Left lung (tissue), 10 donors: ENCODE measurements around the gene CDH6. TPM values are rescaled to one million over a fixed set of nuclear protein-coding genes. Genes with fewer than 3 reads are reported as not detected.

Experiments used
- ATAC-seq: fragments of 200-7000 bp; cut with Tn5 transposase; one replicate; pipeline ENCODE4 v1.9.1; 2020; ENCODE audit warnings: moderate library complexity
- DNase-seq, 4 donors: peaks; one replicate each; pipeline ENCODE4 v3.0.0-alpha.2; 2013 to 2020
- H3K27ac ChIP-seq, 2 donors: fragments of 200-600 bp; sonication (generic) in 1 of 2; one replicate each; pipeline versions ENCODE4 v1.5.0 to v1.8.0; 2020 to 2021
- H3K27me3 ChIP-seq, 2 donors: fragments of 200-600 bp; sonication (generic) in 1 of 2; one replicate each; pipeline versions ENCODE4 v1.5.0 to v1.8.0; 2020 to 2021
- H3K36me3 ChIP-seq, 2 donors: fragments of 200-600 bp; sonication (generic) in 1 of 2; one replicate each; pipeline versions ENCODE4 v1.5.0 to v1.8.0; 2020 to 2021
- H3K4me1 ChIP-seq, 2 donors: fragments of 200-600 bp; one replicate each; pipeline ENCODE4 v1.8.0; 2021
- H3K4me3 ChIP-seq, 2 donors: fragments of 200-600 bp; sonication (generic) in 1 of 2; one replicate each; pipeline versions ENCODE4 v1.5.0 to v1.8.0; 2020 to 2021; ENCODE audit warnings: mild to moderate bottlenecking in 1 of 2
- H3K9me3 ChIP-seq, 2 donors: fragments of 200-600 bp; sonication (generic) in 1 of 2; one replicate each; pipeline versions ENCODE4 v1.5.0 to v1.8.0; 2020 to 2021
- intact Hi-C, 2 donors: fragments of 100-400 bp; cut with DNase I; formaldehyde crosslinking; loops; one replicate each; pipeline versions ENCODE4 v1.11.2 to v1.14.2; 2022
- polyA plus RNA-seq, 6 donors: library from polyadenylated mRNA; unstranded; fragments of 120-200 nt; gene quantifications; one replicate each; pipeline ENCODE4 v1.2.1, GENCODE V29; 2013; ENCODE audit not compliant: insufficient read length in 6 of 6
- total RNA-seq, 2 donors: library from RNA; stranded (reverse); fragmentation: NEBNext Ultra II Directional; extraction: Animal tissue kit (Norgen Biotek cat#: 25700); gene quantifications; one replicate each; pipeline ENCODE4 v1.2.1, GENCODE V29; 2021
- TF ChIP-seq, protein P1 (sequence below), 2 donors: fragments of 200-600 bp; sonication (generic) in 1 of 2; IDR thresholded peaks; one replicate each; pipeline versions ENCODE4 v1.5.0 to v1.8.0; 2021; ENCODE audit warnings: antibody characterized with exemption in 2 of 2
- donor health status: DM: no; HTN: yes; CAD: no.
- donor health status: DM: no; HTN: no; CAD: no.

The CDH6 gene
- total and polyA plus RNA-seq, 8 donors, result 7.4 to 13.2 (median 9.1) TPM

DNA sequence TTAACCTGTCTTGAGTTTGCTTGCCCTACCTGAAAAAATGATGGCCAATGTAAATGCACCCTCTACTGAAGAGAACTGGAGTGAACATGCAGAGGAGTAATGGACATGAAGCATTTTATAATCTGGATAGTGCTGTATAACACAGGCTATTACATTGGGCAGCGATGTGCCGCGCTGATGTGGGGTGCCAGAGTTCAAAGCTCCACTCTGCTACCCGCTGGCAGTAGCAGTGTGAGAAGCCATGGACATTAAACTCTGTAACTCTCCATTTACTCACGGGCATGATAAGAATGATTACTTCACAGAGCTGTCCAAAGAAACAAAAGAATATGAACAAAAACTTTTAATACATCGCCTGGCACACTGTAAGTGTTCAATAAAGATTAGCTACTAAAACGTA, 7.5 kb upstream of the CDH6 start:
- TF ChIP-seq, protein P1, sequence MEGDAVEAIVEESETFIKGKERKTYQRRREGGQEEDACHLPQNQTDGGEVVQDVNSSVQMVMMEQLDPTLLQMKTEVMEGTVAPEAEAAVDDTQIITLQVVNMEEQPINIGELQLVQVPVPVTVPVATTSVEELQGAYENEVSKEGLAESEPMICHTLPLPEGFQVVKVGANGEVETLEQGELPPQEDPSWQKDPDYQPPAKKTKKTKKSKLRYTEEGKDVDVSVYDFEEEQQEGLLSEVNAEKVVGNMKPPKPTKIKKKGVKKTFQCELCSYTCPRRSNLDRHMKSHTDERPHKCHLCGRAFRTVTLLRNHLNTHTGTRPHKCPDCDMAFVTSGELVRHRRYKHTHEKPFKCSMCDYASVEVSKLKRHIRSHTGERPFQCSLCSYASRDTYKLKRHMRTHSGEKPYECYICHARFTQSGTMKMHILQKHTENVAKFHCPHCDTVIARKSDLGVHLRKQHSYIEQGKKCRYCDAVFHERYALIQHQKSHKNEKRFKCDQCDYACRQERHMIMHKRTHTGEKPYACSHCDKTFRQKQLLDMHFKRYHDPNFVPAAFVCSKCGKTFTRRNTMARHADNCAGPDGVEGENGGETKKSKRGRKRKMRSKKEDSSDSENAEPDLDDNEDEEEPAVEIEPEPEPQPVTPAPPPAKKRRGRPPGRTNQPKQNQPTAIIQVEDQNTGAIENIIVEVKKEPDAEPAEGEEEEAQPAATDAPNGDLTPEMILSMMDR (IDR thresholded peaks at IDR 0.05), result no peak
- DNase-seq, result no peak
- Histone ChIP-seq H3K4me3 (no peak overlapping the region), H3K27me3 (peaks cover 0 to 3% of the 10 kb centered on the region in 2 donors), H3K9me3 (no peaks in the 10 kb centered on the region), H3K36me3 (no peaks in the 10 kb centered on the region), H3K27ac (no peak overlapping the region), H3K4me1 (no peaks in the 10 kb centered on the region)
- ATAC-seq, result no peak
- intact Hi-C loops, result no loop called here

DNA sequence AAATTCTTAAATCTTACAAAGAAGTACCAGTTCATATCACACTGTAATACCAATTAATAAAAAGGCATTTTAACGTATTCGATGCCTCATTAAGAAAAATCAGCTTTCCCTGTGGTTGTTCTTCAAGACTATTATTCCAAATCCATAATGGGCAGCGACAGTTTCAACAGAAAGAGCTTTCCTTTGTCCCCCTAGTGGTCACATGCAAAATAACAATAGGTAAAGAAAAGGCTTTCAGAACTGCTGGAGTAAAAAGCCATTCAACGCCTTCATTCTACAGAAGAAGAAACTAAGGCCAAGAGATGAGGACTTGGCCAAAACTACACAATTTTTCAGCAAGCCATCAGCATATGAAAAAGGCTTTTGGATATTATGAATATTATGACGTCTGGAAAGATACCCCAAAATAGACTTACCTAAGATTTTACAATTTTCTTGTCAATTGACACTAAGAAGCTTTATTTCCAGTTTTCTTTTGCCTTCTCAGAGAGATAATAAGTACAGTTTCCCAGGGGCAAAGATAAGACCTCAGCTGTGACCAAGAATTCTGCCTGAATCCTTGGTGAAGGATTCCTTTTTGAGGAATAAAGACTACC, 6.7 kb upstream of the CDH6 start:
- DNase-seq, result peak in 1 of 4 donors; percentile 36
- no peaks in the 10 kb centered on the region for H3K4me1 ChIP-seq
- intact Hi-C loops, result no loop called here
- no peak overlapping the region for H3K27ac ChIP-seq
- no peaks in the 10 kb centered on the region for H3K9me3 ChIP-seq
- H3K27me3 ChIP-seq, result peaks cover 0 to 6% of the 10 kb centered on the region in 2 donors
- no peaks in the 10 kb centered on the region for H3K36me3 ChIP-seq
- ATAC-seq, result peak; percentile 47
- TF ChIP-seq, protein P1 (IDR thresholded peaks at IDR 0.05), result peak; percentile 59 to 81
- H3K4me3 ChIP-seq, result no peak overlapping the region

GRCh38 chr5:31187591-31187990, 5.9 kb upstream of the CDH6 start:
- H3K27me3 ChIP-seq, result peaks cover 0 to 14% of the 10 kb centered on the region in 2 donors
- no peaks in the 10 kb centered on the region for H3K4me1 ChIP-seq
- no peak for DNase-seq
- no peaks in the 10 kb centered on the region for H3K9me3 ChIP-seq
- intact Hi-C loops, result no loop called here
- H3K4me3 ChIP-seq, result no peak overlapping the region
- no peaks in the 10 kb centered on the region for H3K36me3 ChIP-seq
- no peak overlapping the region for H3K27ac ChIP-seq
- ATAC-seq, result no peak
- TF ChIP-seq, protein P1 (IDR thresholded peaks at IDR 0.05), result no peak

GRCh38 chr5:31192442-31192841, 1.0 kb upstream of the CDH6 start:
- Histone ChIP-seq H3K27ac (no peak overlapping the region), H3K27me3 (peaks cover 19 to 60% of the 10 kb centered on the region in 2 donors), H3K4me1 (peaks cover 7 to 9% of the 10 kb centered on the region in 2 donors), H3K36me3 (no peaks in the 10 kb centered on the region), H3K9me3 (no peaks in the 10 kb centered on the region), H3K4me3 (no peak overlapping the region)
- intact Hi-C loops, result no loop called here
- no peak for DNase-seq
- no peak for ATAC-seq
- TF ChIP-seq, protein P1 (IDR thresholded peaks at IDR 0.05), result no peak

DNA sequence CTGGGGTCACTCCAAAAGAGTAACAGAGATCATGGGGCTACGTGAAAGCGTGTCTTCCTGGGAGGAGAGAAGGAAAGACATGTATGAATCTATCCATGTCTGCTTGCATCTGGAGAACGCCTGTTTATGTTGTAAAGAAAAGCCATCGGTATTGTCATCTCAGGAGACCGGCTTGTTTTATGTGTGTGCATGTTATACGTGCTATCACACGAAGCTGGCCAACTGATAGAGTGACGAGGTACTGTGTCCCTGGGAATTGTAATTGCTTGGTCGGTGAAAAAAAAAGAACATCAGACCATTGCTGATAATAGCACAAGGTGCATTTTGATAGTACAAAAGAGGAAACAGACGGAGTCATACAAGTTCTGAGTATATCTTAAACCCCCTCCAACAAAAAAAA, 370 bp upstream of the CDH6 start:
- DNase-seq (no peak), ATAC-seq (no peak)
- TF ChIP-seq, protein P1 (IDR thresholded peaks at IDR 0.05), result no peak
- Histone ChIP-seq H3K27me3 (peaks cover 19 to 60% of the 10 kb centered on the region in 2 donors), H3K4me1 (peaks cover 7 to 9% of the 10 kb centered on the region in 2 donors), H3K27ac (no peak overlapping the region), H3K36me3 (no peaks in the 10 kb centered on the region), H3K4me3 (no peak overlapping the region), H3K9me3 (no peaks in the 10 kb centered on the region)
- intact Hi-C loops, result no loop called here
